Right lobe of liver (tissue), 4 donors: ENCODE results near the gene HIP1.

Experiments
- POLR2A ChIP-seq: fragments of 450-650 bp; IDR thresholded peaks from one replicate; pipeline ENCODE4 v1.6.1; 2017; ENCODE audit warnings: antibody characterized with exemption, mild to moderate bottlenecking
- TF ChIP-seq, protein P1 (sequence below), 4 donors: fragments of 200-600 bp in 3 of 4; fragments of 450-650 bp in 1 of 4; IDR thresholded peaks; one replicate each; pipeline versions ENCODE4 v1.5.1 to v1.8.0; 2016 to 2022; ENCODE audit warnings: antibody characterized with exemption in 4 of 4, mild to moderate bottlenecking in 2 of 4
- donor health status: DM: no; HTN: no; CAD: no.
- donor health status: DM: no; HTN: no; CAD: no.
- donor health status: DM: no; HTN: yes; CAD: no.

DNA sequence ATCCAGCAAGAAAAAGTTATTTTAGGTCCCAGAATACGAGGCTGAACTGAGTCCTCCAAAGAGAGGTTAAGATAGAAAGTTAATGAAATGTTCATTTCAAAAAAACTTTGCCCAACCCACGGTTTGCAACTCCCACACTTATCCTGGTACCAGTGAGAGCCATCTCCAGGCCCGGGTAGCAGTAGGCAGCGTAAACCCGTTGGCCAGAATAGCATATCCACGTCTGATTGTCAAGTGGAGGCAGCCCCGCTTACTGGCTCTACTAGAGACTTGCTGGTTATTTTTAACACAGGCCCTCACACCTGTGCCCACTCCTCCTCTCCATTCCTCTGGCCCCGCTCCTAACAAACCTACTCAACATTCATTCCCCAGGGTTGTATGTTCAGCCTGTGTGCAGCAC is 109.7 kb downstream of the HIP1 start:
- TF ChIP-seq, protein P1, sequence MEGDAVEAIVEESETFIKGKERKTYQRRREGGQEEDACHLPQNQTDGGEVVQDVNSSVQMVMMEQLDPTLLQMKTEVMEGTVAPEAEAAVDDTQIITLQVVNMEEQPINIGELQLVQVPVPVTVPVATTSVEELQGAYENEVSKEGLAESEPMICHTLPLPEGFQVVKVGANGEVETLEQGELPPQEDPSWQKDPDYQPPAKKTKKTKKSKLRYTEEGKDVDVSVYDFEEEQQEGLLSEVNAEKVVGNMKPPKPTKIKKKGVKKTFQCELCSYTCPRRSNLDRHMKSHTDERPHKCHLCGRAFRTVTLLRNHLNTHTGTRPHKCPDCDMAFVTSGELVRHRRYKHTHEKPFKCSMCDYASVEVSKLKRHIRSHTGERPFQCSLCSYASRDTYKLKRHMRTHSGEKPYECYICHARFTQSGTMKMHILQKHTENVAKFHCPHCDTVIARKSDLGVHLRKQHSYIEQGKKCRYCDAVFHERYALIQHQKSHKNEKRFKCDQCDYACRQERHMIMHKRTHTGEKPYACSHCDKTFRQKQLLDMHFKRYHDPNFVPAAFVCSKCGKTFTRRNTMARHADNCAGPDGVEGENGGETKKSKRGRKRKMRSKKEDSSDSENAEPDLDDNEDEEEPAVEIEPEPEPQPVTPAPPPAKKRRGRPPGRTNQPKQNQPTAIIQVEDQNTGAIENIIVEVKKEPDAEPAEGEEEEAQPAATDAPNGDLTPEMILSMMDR (IDR thresholded peaks at IDR 0.05): no peak
- no peak for TF ChIP-seq POLR2A
